Left hindlimb (tissue), 1 donor: ENCODE data around the gene BTBD16.

Source experiments
- DNase-seq: peaks from one replicate; pipeline ENCODE4 v3.0.0-alpha.2; 2018

BTBD16 gene

GRCh38 chr10:122376364-122376961 lies 105.4 kb downstream of the BTBD16 start:
- no peak for DNase-seq

DNA sequence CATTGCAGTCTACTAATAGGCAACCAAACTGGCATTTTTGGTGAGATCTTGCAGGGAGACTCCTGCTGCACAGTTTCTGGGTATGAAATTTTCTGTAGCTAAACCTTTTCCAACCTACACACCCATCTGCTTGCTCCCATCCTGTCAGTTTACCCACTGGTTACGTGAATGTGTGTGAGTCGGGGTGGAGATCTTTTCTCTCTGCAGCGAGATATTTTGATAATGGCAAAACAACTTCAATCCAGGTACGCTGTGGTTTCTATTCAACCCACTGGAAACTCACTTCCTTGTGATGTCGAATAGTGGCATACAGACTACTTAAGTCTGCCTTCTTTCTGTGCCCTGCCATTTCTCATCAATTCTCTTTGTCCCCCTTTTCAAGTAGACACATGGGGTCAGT lies 107.9 kb downstream of the BTBD16 start:
- DNase-seq = no peak

- DNase-seq = no peak
Observed at GRCh38 chr10:122379537-122379936, 108.4 kb downstream of the BTBD16 start.

DNA sequence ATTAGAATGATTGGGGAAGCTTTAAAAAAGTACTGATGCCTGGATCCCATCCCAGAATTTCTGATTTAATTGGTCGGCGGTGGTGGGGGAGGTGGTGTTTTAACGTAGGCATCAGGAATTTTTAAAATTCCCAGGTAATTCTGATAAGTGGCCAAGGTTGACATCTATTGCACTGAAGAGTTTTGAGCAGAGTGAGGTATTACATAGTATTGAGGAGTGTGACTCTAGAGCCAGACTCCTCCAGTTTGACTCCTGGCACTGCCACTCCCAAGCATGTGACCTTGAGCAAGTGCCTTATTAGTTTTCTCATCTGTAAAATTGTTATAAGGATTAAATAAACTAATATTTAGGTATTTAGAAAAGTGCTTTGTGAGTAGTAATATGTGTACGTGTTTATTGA lies 109.6 kb downstream of the BTBD16 start:
- no peak for DNase-seq

GRCh38 chr10:122381680-122382079 lies 110.6 kb downstream of the BTBD16 start:
- DNase-seq = no peak

- no peak for DNase-seq
Observed at GRCh38 chr10:122386514-122386913, 115.4 kb downstream of the BTBD16 start.

DNA sequence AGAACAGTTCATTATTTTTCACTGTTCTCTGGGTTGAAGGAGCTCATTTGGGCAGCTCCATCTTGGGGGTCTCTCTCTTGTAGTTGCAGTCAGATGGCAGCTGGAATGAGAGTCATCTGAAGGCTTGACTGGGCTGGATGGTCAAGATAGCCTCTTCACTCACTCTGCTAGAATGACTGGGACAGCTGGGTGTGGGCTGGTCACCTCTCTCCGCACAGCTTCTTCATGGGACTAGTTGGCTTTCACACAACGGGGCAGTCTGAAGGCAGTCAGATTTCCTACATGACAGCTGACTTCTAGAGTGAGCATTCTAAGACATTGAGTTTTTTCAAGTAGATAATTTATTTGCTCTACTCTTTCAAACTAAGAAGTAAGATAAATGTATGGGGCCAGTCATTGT lies 116.5 kb downstream of the BTBD16 start:
- no peak for DNase-seq
